MM.1S (cell line): ENCODE data around the gene TRDN.
"Not testable (repeated sequence)": the region's sequence is repeated elsewhere in the genome, so short reads cannot be mapped to it uniquely, and the experiment has no call there.

ENCODE experiments used
- CTCF ChIP-seq: fragments of 300-600 bp; sonication (generic); IDR thresholded peaks from 2 replicates; pipeline ENCODE4 v1.5.1; 2016; ENCODE audit warnings: antibody characterized with exemption, low read length, mixed read lengths
- EZH2 ChIP-seq: fragments of 300-600 bp; sonication (generic); optimal IDR thresholded peaks from 2 replicates; pipeline ENCODE3; 2017; ENCODE audit warnings: low read depth, mild to moderate bottlenecking, antibody characterized with exemption, low read length, mixed read lengths
- EZH2phosphoT487 ChIP-seq: fragments of 300-600 bp; sonication (generic); IDR thresholded peaks from 2 replicates; pipeline ENCODE4 v1.6.1; 2018; ENCODE audit warnings: antibody characterized with exemption, low read length

- TF ChIP-seq EZH2, CTCF, EZH2phosphoT487: not testable (repeated sequence)
These were observed 322.3 kb downstream of the TRDN start for GRCh38 chr6:123314459-123314858.
